Vagina (tissue), 2 donors: ENCODE results near the gene IL11. TPM values are rescaled to one million over a fixed set of nuclear protein-coding genes. Genes with fewer than 3 reads are reported as not detected.

ENCODE experiments used
- DNase-seq, 2 donors: peaks; one replicate each; pipeline ENCODE4 v3.0.0-alpha.2; 2017; ENCODE audit errors: extremely low spot score in 2 of 2
- H3K27ac ChIP-seq: fragments of 200-600 bp; sonication (generic); one replicate; pipeline ENCODE4 v1.5.1; 2019
- H3K27me3 ChIP-seq: fragments of 200-600 bp; sonication (generic); one replicate; pipeline ENCODE4 v1.5.1; 2019
- H3K36me3 ChIP-seq, 2 donors: fragments of 200-600 bp; sonication (generic); one replicate each; pipeline ENCODE4 v1.5.1; 2017 to 2019
- H3K4me1 ChIP-seq: fragments of 200-600 bp; sonication (generic); one replicate; pipeline ENCODE4 v1.5.1; 2019
- H3K4me3 ChIP-seq, 2 donors: fragments of 200-600 bp; sonication (generic); 1 replicate in 1 of 2; 2 replicates in 1 of 2; pipeline ENCODE4 v1.5.1; 2016 to 2019
- H3K9me3 ChIP-seq: fragments of 200-600 bp; sonication (generic); one replicate; pipeline ENCODE4 v1.5.1; 2019
- POLR2A ChIP-seq, 2 donors: fragments of 450-650 bp; IDR thresholded peaks; one replicate each; pipeline ENCODE4 v1.6.1; 2017; ENCODE audit warnings: antibody characterized with exemption in 2 of 2, mild to moderate bottlenecking in 2 of 2, moderate library complexity in 2 of 2
- POLR2AphosphoS5 ChIP-seq, 2 donors: sonication (generic); formaldehyde crosslinking; IDR thresholded peaks; one replicate each; pipeline ENCODE4 v1.9.0; 2017; ENCODE audit warnings: antibody characterized with exemption in 2 of 2, mild to moderate bottlenecking in 2 of 2, low read depth in 1 of 2; ENCODE audit not compliant: insufficient read depth in 1 of 2
- intact Hi-C: fragments of 100-400 bp; cut with DNase I; formaldehyde crosslinking; loops from one replicate; pipeline ENCODE4 v1.15.1; 2023
- total RNA-seq: library from RNA; depleted of rRNA; stranded (reverse); fragments of >200 nt; gene quantifications from one replicate; pipeline ENCODE4 v1.2.3, GENCODE V29; 2016
- TF ChIP-seq, protein P1 (sequence below), 3 experiments: fragments of 450-650 bp in 2 of 3; fragments of 200-600 bp in 1 of 3; sonication (generic) in 1 of 3; IDR thresholded peaks; one replicate each; pipeline ENCODE4 v1.5.1; 2017 to 2019; ENCODE audit warnings: antibody characterized with exemption in 3 of 3, mild to moderate bottlenecking in 2 of 3, moderate library complexity in 2 of 3

IL11 gene
- total RNA-seq, 1 donor from 2014 or later: not detected

DNA sequence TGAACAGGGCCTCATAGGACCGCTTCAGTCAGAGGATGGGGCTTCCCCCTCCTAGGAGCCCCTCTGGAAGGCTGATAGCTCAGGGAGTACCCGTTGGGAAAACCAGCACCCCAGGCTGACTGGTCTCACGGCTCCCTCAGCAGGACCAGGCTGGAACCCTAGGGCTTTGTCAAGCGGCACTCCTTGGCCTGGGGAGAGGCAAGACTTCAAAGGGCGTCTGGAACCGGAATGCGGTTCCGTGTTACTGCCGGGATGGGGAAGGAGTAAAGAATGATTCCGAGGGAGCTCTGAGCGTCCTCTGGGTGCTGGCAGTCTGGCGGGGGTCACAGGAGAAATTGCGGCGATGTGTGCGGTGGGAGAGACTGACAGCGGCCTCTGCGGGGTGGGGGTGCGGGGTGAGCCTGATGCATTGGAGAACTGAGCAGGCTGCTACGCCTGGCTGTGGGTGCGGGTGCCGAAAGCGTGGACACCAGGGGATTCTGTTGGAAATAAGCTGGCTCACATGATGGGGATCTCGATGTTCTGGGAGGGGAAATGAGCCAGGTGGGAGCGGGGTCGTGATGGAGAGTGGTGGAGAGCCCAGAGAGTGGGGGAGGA is 17.6 kb downstream of the IL11 start:
- Histone ChIP-seq H3K4me1 (peaks cover 23% of the 10 kb centered on the region), H3K4me3 (no peak overlapping the region), H3K36me3 (no peaks in the 10 kb centered on the region), H3K9me3 (no peaks in the 10 kb centered on the region), H3K27me3 (peaks cover 14% of the 10 kb centered on the region), H3K27ac (no peak overlapping the region)
- no peak for DNase-seq
- intact Hi-C loops: no loop called here
- TF ChIP-seq POLR2A (IDR thresholded peaks at IDR 0.05): no peak
- no peak for TF ChIP-seq POLR2AphosphoS5 (IDR thresholded peaks at IDR 0.05; ENCODE audit: insufficient read depth in 1 of 2, low read depth in 1 of 2)
- TF ChIP-seq, protein P1, sequence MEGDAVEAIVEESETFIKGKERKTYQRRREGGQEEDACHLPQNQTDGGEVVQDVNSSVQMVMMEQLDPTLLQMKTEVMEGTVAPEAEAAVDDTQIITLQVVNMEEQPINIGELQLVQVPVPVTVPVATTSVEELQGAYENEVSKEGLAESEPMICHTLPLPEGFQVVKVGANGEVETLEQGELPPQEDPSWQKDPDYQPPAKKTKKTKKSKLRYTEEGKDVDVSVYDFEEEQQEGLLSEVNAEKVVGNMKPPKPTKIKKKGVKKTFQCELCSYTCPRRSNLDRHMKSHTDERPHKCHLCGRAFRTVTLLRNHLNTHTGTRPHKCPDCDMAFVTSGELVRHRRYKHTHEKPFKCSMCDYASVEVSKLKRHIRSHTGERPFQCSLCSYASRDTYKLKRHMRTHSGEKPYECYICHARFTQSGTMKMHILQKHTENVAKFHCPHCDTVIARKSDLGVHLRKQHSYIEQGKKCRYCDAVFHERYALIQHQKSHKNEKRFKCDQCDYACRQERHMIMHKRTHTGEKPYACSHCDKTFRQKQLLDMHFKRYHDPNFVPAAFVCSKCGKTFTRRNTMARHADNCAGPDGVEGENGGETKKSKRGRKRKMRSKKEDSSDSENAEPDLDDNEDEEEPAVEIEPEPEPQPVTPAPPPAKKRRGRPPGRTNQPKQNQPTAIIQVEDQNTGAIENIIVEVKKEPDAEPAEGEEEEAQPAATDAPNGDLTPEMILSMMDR (IDR thresholded peaks at IDR 0.05): no peak

DNA sequence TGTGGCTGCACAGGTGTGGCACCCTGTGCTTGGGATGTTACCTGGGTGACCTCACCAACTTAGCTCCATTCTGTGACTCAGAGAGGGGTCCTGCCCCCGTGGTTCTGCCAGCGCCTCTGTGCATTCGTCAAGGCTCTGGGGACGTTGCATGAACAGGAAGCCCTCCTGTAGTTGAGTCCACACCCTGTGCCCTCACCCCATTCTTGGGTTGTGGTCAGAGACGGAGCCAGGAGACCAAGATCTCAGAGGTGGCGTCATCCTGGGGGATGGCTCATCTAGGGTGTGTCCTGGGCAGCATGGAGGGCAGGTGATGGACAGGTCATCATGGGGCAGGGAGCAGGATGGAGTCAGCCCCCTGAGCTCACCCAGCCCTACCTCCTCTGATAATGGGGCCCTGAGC is 18.2 kb downstream of the IL11 start:
- no peak for DNase-seq
- Histone ChIP-seq H3K36me3 (peaks cover 0 to 3% of the 10 kb centered on the region in 2 donors), H3K4me1 (peaks cover 23% of the 10 kb centered on the region), H3K4me3 (no peak overlapping the region), H3K9me3 (no peaks in the 10 kb centered on the region), H3K27me3 (peaks cover 14% of the 10 kb centered on the region), H3K27ac (no peak overlapping the region)
- intact Hi-C loops: no loop called here
- TF ChIP-seq, protein P1 (IDR thresholded peaks at IDR 0.05): no peak
- no peak for TF ChIP-seq POLR2AphosphoS5 (IDR thresholded peaks at IDR 0.05; ENCODE audit: insufficient read depth in 1 of 2, low read depth in 1 of 2)
- TF ChIP-seq POLR2A (IDR thresholded peaks at IDR 0.05): no peak

DNA sequence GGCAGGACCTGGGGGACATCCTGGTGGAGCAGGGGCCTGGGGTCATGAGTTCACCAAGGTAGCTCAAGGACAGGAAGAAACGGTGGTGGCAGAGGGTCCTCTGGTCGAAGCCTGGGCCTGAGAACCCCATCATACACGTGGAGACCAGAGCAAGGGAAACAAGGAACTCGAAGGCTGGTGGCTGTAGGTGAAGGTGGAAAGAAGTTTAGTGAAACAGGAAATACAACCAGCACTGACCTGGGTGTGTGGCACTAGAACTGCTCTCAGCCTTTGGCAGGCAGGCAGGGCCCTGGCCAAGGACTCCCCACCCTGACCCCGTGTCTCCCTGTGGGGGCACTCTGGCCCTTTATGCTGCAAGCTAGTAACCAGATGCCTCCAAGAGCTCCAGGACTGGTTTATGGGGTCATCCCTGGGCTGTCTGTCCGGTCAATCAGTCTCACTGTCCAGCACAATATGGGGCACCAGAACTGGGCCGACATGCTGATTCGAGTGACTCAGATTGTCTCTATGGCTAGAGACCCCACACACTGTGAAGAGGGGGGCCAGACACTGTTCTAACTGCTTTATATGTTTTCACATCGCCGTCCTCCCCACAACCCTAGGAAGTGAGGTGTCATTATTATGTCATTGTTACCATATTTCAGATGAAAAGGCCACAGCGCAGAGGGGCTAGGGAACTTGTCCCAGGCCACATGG is 19.5 kb downstream of the IL11 start:
- Histone ChIP-seq H3K27ac (no peak overlapping the region), H3K4me3 (no peak overlapping the region), H3K9me3 (no peaks in the 10 kb centered on the region), H3K36me3 (peaks cover 0 to 6% of the 10 kb centered on the region in 2 donors), H3K4me1 (peaks cover 25% of the 10 kb centered on the region), H3K27me3 (peaks cover 14% of the 10 kb centered on the region)
- no peak for DNase-seq
- intact Hi-C loops: no loop called here
- TF ChIP-seq POLR2AphosphoS5 (IDR thresholded peaks at IDR 0.05; ENCODE audit: insufficient read depth in 1 of 2, low read depth in 1 of 2) (no peak), POLR2A (IDR thresholded peaks at IDR 0.05) (no peak)
- TF ChIP-seq, protein P1 (IDR thresholded peaks at IDR 0.05): no peak

DNA sequence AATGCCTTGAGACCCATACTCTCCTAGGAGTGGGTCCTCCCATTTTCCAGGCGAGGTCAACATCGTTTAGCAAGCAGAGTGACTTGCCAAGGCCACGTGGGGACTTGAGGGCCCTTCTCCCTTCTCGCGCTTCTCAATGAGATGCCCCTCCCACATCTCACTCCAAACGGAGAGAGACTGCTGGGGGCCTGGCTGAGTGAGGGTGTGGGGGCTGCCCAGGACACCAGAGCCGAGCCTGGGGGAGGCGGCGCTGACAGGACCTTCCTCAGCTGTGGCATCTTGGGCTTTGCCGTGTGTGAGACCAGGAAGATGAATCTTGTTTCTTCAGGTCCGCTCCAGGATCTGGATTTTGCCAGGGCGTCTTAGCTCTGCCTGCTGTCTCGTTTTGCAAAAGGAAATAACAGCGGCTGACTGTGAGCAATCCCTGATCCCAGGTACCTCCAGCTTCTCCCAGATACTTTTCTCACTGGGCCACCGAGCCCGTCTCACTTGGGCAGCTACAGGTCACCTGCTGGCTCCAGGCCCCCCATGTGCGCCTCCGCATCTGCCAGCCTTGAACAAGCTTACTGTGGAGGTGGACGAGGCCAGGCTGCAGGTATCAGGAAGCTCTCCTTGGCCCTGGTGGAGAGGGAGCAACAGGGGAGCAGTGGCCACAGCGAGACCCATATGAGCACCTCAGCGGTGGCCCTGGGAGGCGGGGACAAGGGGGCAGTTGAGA is 21.8 kb downstream of the IL11 start:
- intact Hi-C loops: no loop called here
- no peak overlapping the region for H3K4me3 ChIP-seq
- DNase-seq: no peak
- no peak overlapping the region for H3K27ac ChIP-seq
- peaks cover 14% of the 10 kb centered on the region for H3K4me1 ChIP-seq
- TF ChIP-seq POLR2A (IDR thresholded peaks at IDR 0.05): no peak
- TF ChIP-seq, protein P1 (IDR thresholded peaks at IDR 0.05): no peak
- no peak for TF ChIP-seq POLR2AphosphoS5 (IDR thresholded peaks at IDR 0.05; ENCODE audit: insufficient read depth in 1 of 2, low read depth in 1 of 2)
- no peaks in the 10 kb centered on the region for H3K9me3 ChIP-seq
- peaks cover 0 to 6% of the 10 kb centered on the region in 2 donors for H3K36me3 ChIP-seq
- peaks cover 4% of the 10 kb centered on the region for H3K27me3 ChIP-seq
